Keratinocyte (primary cell): ENCODE measurements around the gene IGFALS.

ENCODE experiments used
- EZH2 ChIP-seq: IDR thresholded peaks from one replicate; pipeline ENCODE4 v1.6.1; 2012; ENCODE audit warnings: inconsistent platforms, mild to moderate bottlenecking, low read length, moderate library complexity
- TF ChIP-seq, protein P1 (sequence below), 3 experiments: IDR thresholded peaks in 1 of 3; conservative IDR thresholded peaks in 1 of 3; optimal IDR thresholded peaks in 1 of 3; 2 replicates in 2 of 3; 3 replicates in 1 of 3; pipeline versions ENCODE3 to v1.5.1; 2011; ENCODE audit warnings: low read length in 3 of 3, mild to moderate bottlenecking in 3 of 3, moderate library complexity in 2 of 3, control low read depth in 1 of 3, inconsistent platforms in 1 of 3; ENCODE audit not compliant: insufficient read depth in 2 of 3; ENCODE audit errors: extremely low read depth in 1 of 3

DNA sequence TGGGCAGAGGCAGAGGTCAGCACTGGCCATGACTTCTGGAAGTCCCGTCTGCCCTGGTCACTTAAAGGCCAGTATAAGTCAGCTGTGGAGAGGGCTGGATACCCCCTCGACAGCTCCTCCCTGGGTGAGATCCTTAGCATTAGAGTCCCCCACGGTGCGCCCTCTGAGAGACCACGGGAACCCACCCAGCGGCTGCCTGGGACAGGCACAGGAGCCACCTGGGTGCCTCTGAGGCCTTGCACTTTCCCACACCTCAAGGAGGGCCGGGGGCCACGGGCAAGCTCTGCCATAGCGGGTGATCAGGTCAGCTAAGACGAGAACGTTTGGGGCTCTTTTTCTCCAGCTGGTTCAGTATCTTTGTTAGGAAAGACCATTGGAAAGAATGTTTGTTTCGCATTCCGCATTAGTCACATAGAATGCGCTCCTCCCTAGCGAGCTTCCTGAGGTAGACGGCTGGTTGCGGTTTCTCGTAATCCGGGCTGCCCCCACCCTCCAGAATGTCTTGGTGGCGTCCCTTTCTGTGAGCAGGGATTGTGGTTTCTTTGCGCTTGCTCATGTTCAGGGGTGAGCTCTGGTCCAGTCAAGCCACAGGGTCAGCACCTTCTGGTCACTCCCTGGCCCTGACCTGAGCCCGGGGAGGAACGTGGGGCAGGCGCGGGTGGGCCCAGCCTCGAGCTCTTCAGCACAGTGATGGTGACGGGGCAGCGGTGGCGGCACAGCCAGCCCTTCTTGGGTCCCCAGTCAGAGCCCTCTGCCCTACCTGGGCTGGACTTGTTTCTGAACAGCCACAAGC is 47.4 kb downstream of the IGFALS start:
- TF ChIP-seq, protein P1, sequence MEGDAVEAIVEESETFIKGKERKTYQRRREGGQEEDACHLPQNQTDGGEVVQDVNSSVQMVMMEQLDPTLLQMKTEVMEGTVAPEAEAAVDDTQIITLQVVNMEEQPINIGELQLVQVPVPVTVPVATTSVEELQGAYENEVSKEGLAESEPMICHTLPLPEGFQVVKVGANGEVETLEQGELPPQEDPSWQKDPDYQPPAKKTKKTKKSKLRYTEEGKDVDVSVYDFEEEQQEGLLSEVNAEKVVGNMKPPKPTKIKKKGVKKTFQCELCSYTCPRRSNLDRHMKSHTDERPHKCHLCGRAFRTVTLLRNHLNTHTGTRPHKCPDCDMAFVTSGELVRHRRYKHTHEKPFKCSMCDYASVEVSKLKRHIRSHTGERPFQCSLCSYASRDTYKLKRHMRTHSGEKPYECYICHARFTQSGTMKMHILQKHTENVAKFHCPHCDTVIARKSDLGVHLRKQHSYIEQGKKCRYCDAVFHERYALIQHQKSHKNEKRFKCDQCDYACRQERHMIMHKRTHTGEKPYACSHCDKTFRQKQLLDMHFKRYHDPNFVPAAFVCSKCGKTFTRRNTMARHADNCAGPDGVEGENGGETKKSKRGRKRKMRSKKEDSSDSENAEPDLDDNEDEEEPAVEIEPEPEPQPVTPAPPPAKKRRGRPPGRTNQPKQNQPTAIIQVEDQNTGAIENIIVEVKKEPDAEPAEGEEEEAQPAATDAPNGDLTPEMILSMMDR (optimal IDR thresholded peaks at IDR 0.05 in 1 of 3, IDR thresholded peaks at IDR 0.05 in 1 of 3, conservative IDR thresholded peaks at IDR 0.05 in 1 of 3; ENCODE audit: extremely low read depth in 1 of 3, insufficient read depth in 2 of 3, low read length in 3 of 3), result no peak
- no peak for TF ChIP-seq EZH2
